ENCODE results near the gene NCOA6. TPM values are rescaled to one million over a fixed set of nuclear protein-coding genes. Genes with fewer than 3 reads are reported as not detected.

NCOA6 gene
- total RNA-seq, 4 donors from 2014 or later, result 26.5 to 33.8 (median 32.3) TPM

GRCh38 chr20:34711813-34712430 is 113.5 kb downstream of the NCOA6 start:
- Histone ChIP-seq H3K36me3 (no peaks in the 10 kb centered on the region), H3K27ac (no peak overlapping the region), H3K9me3 (no peaks in the 10 kb centered on the region), H3K4me1 (peaks cover 7 to 27% of the 10 kb centered on the region in 2 donors), H3K27me3 (no peaks in the 10 kb centered on the region), H3K4me3 (replicated peaks in 1 of 3) (no peak overlapping the region)
- intact Hi-C loops (cut with DNase I), result no loop called here
- TF ChIP-seq POLR2A (IDR thresholded peaks at IDR 0.05), result no peak
- TF ChIP-seq, protein P1, sequence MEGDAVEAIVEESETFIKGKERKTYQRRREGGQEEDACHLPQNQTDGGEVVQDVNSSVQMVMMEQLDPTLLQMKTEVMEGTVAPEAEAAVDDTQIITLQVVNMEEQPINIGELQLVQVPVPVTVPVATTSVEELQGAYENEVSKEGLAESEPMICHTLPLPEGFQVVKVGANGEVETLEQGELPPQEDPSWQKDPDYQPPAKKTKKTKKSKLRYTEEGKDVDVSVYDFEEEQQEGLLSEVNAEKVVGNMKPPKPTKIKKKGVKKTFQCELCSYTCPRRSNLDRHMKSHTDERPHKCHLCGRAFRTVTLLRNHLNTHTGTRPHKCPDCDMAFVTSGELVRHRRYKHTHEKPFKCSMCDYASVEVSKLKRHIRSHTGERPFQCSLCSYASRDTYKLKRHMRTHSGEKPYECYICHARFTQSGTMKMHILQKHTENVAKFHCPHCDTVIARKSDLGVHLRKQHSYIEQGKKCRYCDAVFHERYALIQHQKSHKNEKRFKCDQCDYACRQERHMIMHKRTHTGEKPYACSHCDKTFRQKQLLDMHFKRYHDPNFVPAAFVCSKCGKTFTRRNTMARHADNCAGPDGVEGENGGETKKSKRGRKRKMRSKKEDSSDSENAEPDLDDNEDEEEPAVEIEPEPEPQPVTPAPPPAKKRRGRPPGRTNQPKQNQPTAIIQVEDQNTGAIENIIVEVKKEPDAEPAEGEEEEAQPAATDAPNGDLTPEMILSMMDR (IDR thresholded peaks at IDR 0.05), result no peak
- DNase-seq, result no peak
- 95 to 97% methylated on average over 3 of the region's 3 CpGs for WGBS, 2 donors

GRCh38 chr20:34710861-34711574 is 114.4 kb downstream of the NCOA6 start:
- Histone ChIP-seq H3K9me3 (no peaks in the 10 kb centered on the region), H3K4me3 (replicated peaks in 1 of 3) (no peak overlapping the region), H3K27me3 (no peaks in the 10 kb centered on the region), H3K27ac (no peak overlapping the region), H3K36me3 (no peaks in the 10 kb centered on the region), H3K4me1 (peaks cover 14 to 36% of the 10 kb centered on the region in 2 donors)
- intact Hi-C loops (cut with DNase I), result no loop called here
- no peak for TF ChIP-seq POLR2A (IDR thresholded peaks at IDR 0.05)
- TF ChIP-seq, protein P1 (IDR thresholded peaks at IDR 0.05), result no peak
- DNase-seq, result no peak
- 86 to 93% methylated on average over 8 of the region's 9 CpGs for WGBS, 2 donors

GRCh38 chr20:34710568-34710839 is 114.9 kb downstream of the NCOA6 start:
- peak overlapping the region in 1 of 3 donors; percentile 78 for H3K4me3 ChIP-seq (replicated peaks in 1 of 3)
- no peaks in the 10 kb centered on the region for H3K36me3 ChIP-seq
- DNase-seq, result no peak
- H3K27ac ChIP-seq, result no peak overlapping the region
- no peak for TF ChIP-seq POLR2A (IDR thresholded peaks at IDR 0.05)
- TF ChIP-seq, protein P1 (IDR thresholded peaks at IDR 0.05), result no peak
- intact Hi-C loops (cut with DNase I), result no loop called here
- H3K4me1 ChIP-seq, result peaks cover 19 to 41% of the 10 kb centered on the region in 2 donors
- H3K9me3 ChIP-seq, result no peaks in the 10 kb centered on the region
- H3K27me3 ChIP-seq, result no peaks in the 10 kb centered on the region

DNA sequence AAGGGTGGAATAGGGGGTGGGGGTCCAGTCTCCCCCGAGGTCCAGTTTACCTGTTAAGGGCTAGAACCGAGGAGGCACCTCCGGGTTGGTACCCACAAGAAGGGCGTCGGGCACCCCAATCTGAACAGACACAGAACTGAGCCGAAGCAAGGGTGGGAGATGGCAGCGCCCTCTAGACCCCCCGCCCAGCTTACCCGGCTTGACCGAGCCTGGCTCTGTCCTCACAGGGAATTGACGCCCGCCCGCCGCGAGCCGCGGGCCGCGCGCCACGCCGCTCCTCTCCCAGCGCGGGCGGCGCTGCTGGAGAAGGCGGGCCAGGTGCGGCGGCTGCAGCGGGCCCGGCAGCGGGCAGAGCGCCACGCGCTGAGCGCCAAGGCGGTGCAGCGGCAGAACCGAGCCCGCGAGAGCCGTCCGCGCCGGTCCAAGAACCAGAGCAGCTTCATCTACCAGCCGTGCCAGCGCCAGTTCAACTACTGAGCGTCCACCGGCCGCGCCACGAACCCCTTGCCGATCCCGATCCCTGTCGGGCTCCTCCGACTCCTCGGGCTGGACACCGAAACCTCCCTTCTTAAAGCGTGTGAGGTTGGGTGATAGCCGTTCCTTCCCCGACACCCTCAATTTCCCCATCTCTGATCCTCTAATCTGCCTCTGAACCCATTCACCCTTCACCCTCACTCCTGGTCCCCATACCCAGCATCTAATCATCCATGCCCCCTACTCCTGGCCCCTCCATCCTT is 115.5 kb downstream of the NCOA6 start:
- Histone ChIP-seq H3K4me1 (peaks cover 24 to 46% of the 10 kb centered on the region in 2 donors), H3K9me3 (no peaks in the 10 kb centered on the region), H3K27me3 (no peaks in the 10 kb centered on the region), H3K4me3 (replicated peaks in 1 of 3) (peak overlapping the region; percentile 66 to 80 (median 78)), H3K27ac (peak overlapping the region; percentile 86 to 98 (median 97)), H3K36me3 (no peaks in the 10 kb centered on the region)
- TF ChIP-seq POLR2A (IDR thresholded peaks at IDR 0.05), result no peak
- TF ChIP-seq, protein P1 (IDR thresholded peaks at IDR 0.05), result peak in 2 of 6 experiments; percentile 19 to 25
- intact Hi-C loops (cut with DNase I), result loop anchor here (5.0 kb wide), 1 partner anchor 148 kb away; no protein-coding TSS in a partner anchor
- DNase-seq, result peak; percentile 79 to 81
- WGBS, 2 donors, result 9 to 11% methylated on average over 26 to 33 of the region's 61 CpGs

Measured in thyroid gland (tissue), 4 donors.